ENCODE measurements around the gene FIG4. TPM values are rescaled to one million over a fixed set of nuclear protein-coding genes. Genes with fewer than 3 reads are reported as not detected.

Gene FIG4
- polyA plus RNA-seq, 1 experiment: 11.2 TPM

- H3K4me3 ChIP-seq (ENCODE audit: low read depth, low read length): no peak overlapping the region
- CTCF ChIA-PET: interaction anchor here (0.8 to 1.5 kb wide), 2 partner anchors 28 to 126 kb away, joined by 3 to 4 read pairs; no protein-coding TSS in a partner anchor
Measured at GRCh38 chr6:109834595-109835437, 143.7 kb downstream of the FIG4 start.

DNA sequence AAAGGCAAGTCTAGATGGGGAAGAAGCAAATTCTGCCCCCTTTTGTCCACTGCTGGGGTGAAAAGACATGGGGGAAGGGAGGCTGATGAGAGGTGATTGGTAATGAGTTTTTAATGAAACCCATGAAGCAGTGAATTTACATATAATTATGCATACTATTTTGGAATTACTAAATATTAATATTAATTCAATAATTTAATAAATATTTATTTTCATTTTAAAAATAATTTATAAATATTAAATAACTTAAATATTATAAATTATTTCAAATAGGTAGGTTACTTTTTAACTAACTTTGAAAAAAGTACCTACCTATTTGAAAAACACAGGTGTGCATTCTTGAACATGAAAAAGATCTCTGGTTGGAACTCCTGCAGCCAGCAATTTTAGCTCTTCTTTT is 148.9 kb downstream of the FIG4 start:
- CTCF ChIA-PET: no interaction called here
- Histone ChIP-seq H3K27me3 (ENCODE audit: control insufficient read depth, insufficient read depth, low read length) (no peaks in the 10 kb centered on the region), H3K36me3 (ENCODE audit: control insufficient read depth, insufficient read depth, low read length) (no peaks in the 10 kb centered on the region), H3K4me3 (ENCODE audit: low read depth, low read length) (no peak overlapping the region)
- POLR2A ChIA-PET: no interaction called here
- DNase-seq (ENCODE audit: low read depth): no peak
- TF ChIP-seq CTCF (IDR thresholded peaks at IDR 0.05; ENCODE audit: insufficient read depth, low read depth, low read length): no peak

More at GRCh38 chr6:109834595-109835437, 143.7 kb downstream of the FIG4 start:
- no peaks in the 10 kb centered on the region for H3K36me3 ChIP-seq (ENCODE audit: control insufficient read depth, insufficient read depth, low read length)
- DNase-seq (ENCODE audit: low read depth): no peak
- POLR2A ChIA-PET: interaction anchor here (0.7 kb wide), 1 partner anchor 1124 kb away, joined by 3 read pairs; the partner anchor contains the start of gene GTF3C6
- no peaks in the 10 kb centered on the region for H3K27me3 ChIP-seq (ENCODE audit: control insufficient read depth, insufficient read depth, low read length)
- TF ChIP-seq CTCF (IDR thresholded peaks at IDR 0.05; ENCODE audit: insufficient read depth, low read depth, low read length): no peak

GRCh38 chr6:109840796-109841195 is 149.7 kb downstream of the FIG4 start:
- TF ChIP-seq CTCF (IDR thresholded peaks at IDR 0.05; ENCODE audit: insufficient read depth, low read depth, low read length): no peak
- CTCF ChIA-PET: no interaction called here
- Histone ChIP-seq H3K36me3 (ENCODE audit: control insufficient read depth, insufficient read depth, low read length) (no peaks in the 10 kb centered on the region), H3K4me3 (ENCODE audit: low read depth, low read length) (no peak overlapping the region), H3K27me3 (ENCODE audit: control insufficient read depth, insufficient read depth, low read length) (no peaks in the 10 kb centered on the region)
- DNase-seq (ENCODE audit: low read depth): no peak
- POLR2A ChIA-PET: no interaction called here

GRCh38 chr6:109841869-109842268 is 150.8 kb downstream of the FIG4 start:
- CTCF ChIA-PET: no interaction called here
- Histone ChIP-seq H3K27me3 (ENCODE audit: control insufficient read depth, insufficient read depth, low read length) (no peaks in the 10 kb centered on the region), H3K36me3 (ENCODE audit: control insufficient read depth, insufficient read depth, low read length) (no peaks in the 10 kb centered on the region), H3K4me3 (ENCODE audit: low read depth, low read length) (no peak overlapping the region)
- no peak for DNase-seq (ENCODE audit: low read depth)
- TF ChIP-seq CTCF (IDR thresholded peaks at IDR 0.05; ENCODE audit: insufficient read depth, low read depth, low read length): no peak
- POLR2A ChIA-PET: no interaction called here

DNA sequence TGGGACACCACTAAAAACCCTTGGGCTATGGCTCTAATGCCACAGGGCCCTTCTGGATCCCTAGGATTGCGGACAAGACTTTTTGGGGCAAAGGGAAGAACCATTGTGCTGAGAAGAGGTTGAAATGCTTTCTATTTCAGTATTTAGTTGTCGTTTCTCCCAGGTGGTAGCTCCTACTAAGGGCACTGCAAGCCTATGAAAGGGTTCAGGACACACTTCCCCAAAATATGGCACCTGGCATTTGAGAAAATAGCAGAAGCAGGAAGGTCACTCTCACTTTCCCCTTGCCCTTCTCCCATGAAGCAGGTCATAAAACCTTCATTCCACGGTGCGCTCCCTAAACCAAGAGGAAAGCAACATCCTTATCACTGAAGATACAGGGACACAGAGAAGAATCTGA is 161.6 kb downstream of the FIG4 start:
- CTCF ChIA-PET: no interaction called here
- DNase-seq (ENCODE audit: low read depth): no peak
- Histone ChIP-seq H3K36me3 (ENCODE audit: control insufficient read depth, insufficient read depth, low read length) (no peaks in the 10 kb centered on the region), H3K27me3 (ENCODE audit: control insufficient read depth, insufficient read depth, low read length) (no peaks in the 10 kb centered on the region), H3K4me3 (ENCODE audit: low read depth, low read length) (no peak overlapping the region)
- POLR2A ChIA-PET: no interaction called here
- TF ChIP-seq CTCF (IDR thresholded peaks at IDR 0.05; ENCODE audit: insufficient read depth, low read depth, low read length): no peak

Data from BJ (cell line).